HepG2 (cell line): Measurements from ENCODE around the gene FNDC3B. TPM values are rescaled to one million over a fixed set of nuclear protein-coding genes. Genes with fewer than 3 reads are reported as not detected.

Source experiments
- PHF5A ChIP-seq: IDR thresholded peaks from one replicate; pipeline ENCODE4 v1.6.1; 2018; ENCODE audit warnings: low read depth, missing genetic modification reagents; ENCODE audit not compliant: unreplicated experiment
- RAD21 ChIP-seq: fragments of 450-650 bp; formaldehyde crosslinking; IDR thresholded peaks from 2 replicates; pipeline ENCODE4 v1.5.0; 2020; ENCODE audit warnings: mild to moderate bottlenecking
- SNAI1 ChIP-seq: sonication (generic); formaldehyde crosslinking; IDR thresholded peaks from 2 replicates; pipeline ENCODE4 v1.5.0; 2020; ENCODE audit warnings: mild to moderate bottlenecking, missing genetic modification reagents, borderline replicate concordance
- ZFP90 ChIP-seq: sonication (generic); formaldehyde crosslinking; IDR thresholded peaks from 2 replicates; pipeline ENCODE4 v1.8.0; 2022; ENCODE audit warnings: missing genetic modification reagents, mild to moderate bottlenecking, inconsistent platforms, borderline replicate concordance
- ZNF260 ChIP-seq: sonication (generic); formaldehyde crosslinking; IDR thresholded peaks from 2 replicates; pipeline ENCODE4 v1.4.0; 2020; ENCODE audit warnings: missing genetic modification reagents, low read depth, mild to moderate bottlenecking, borderline replicate concordance
- ZNF350 ChIP-seq: sonication (generic); formaldehyde crosslinking; IDR thresholded peaks from 2 replicates; pipeline ENCODE4 v1.4.0; 2020; ENCODE audit warnings: mild to moderate bottlenecking, low read depth, missing genetic modification reagents, borderline replicate concordance
- polyA plus RNA-seq, 8 experiments: library from polyadenylated mRNA; depleted of rRNA in 3 of 8; stranded (reverse) in 7 of 8; unstranded in 1 of 8; fragments of >200 nt; fragmentation: Illumina TruSeq in 4 of 8; extraction: Trizol in 4 of 8; gene quantifications; 2 replicates each; pipeline versions ENCODE4 v1.2.1 to v1.2.3, GENCODE V29; 2011 to 2016; ENCODE audit warnings: low read depth in 4 of 8, missing spikeins in 1 of 8, mixed read lengths in 1 of 8; ENCODE audit not compliant: insufficient read depth in 1 of 8
- total RNA-seq, 5 experiments: library from RNA; depleted of rRNA; stranded (reverse); fragments of >200 nt; fragmentation: Illumina TruSeq; extraction: Trizol; gene quantifications; 2 replicates each; pipeline ENCODE4 v1.2.3, GENCODE V29; 2016; ENCODE audit warnings: low read depth in 1 of 5
- TF ChIP-seq, protein P1 (sequence below): sonication (generic); formaldehyde crosslinking; IDR thresholded peaks from 2 replicates; pipeline ENCODE4 v1.4.0; 2020; ENCODE audit warnings: missing genetic modification reagents, borderline replicate concordance
- TF ChIP-seq, protein P2 (sequence below): sonication (generic); formaldehyde crosslinking; IDR thresholded peaks from 2 replicates; pipeline ENCODE4 v1.4.0; 2020; ENCODE audit warnings: missing genetic modification reagents
- TF ChIP-seq, protein P3 (sequence below): sonication (generic); formaldehyde crosslinking; IDR thresholded peaks from 2 replicates; pipeline ENCODE4 v1.4.0; 2020; ENCODE audit warnings: missing genetic modification reagents, borderline replicate concordance
- TF ChIP-seq, protein P4 (sequence below): sonication (generic); formaldehyde crosslinking; IDR thresholded peaks from 2 replicates; pipeline ENCODE4 v1.4.0; 2020; ENCODE audit warnings: mild to moderate bottlenecking, missing genetic modification reagents, borderline replicate concordance

Gene FNDC3B
- total and polyA plus RNA-seq, 2 of the 13 experiments (the other 11 are each of a cell fraction or from before 2014, with no cell fraction given) = 74.8 to 103 TPM

DNA sequence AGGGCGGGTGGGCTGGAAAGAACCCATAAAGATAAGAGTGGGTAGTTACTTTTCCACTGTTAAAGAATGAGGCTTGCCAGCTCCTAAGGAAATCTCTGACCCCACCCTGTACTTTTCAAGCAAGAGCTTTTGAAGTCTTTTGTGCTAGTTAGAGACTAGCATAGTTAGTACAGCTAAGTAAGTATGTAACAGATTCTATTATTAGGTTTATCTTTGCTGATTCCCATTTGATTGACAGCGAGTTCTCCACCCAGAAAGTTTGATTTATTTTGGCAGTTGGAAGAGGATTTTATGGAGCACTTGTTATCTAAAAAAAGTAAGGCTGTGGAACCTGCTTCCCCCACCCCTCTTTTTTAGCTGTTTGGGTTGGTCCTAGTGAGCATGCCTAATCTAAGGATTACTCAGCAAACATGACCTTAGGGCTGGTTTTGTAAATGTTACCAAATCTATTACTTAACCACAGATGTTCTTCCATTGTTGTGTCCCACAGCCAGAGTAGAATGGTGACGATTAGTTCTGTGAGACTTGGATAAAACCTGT lies 57.6 kb downstream of the FNDC3B start (continued):
- TF ChIP-seq, protein P1, sequence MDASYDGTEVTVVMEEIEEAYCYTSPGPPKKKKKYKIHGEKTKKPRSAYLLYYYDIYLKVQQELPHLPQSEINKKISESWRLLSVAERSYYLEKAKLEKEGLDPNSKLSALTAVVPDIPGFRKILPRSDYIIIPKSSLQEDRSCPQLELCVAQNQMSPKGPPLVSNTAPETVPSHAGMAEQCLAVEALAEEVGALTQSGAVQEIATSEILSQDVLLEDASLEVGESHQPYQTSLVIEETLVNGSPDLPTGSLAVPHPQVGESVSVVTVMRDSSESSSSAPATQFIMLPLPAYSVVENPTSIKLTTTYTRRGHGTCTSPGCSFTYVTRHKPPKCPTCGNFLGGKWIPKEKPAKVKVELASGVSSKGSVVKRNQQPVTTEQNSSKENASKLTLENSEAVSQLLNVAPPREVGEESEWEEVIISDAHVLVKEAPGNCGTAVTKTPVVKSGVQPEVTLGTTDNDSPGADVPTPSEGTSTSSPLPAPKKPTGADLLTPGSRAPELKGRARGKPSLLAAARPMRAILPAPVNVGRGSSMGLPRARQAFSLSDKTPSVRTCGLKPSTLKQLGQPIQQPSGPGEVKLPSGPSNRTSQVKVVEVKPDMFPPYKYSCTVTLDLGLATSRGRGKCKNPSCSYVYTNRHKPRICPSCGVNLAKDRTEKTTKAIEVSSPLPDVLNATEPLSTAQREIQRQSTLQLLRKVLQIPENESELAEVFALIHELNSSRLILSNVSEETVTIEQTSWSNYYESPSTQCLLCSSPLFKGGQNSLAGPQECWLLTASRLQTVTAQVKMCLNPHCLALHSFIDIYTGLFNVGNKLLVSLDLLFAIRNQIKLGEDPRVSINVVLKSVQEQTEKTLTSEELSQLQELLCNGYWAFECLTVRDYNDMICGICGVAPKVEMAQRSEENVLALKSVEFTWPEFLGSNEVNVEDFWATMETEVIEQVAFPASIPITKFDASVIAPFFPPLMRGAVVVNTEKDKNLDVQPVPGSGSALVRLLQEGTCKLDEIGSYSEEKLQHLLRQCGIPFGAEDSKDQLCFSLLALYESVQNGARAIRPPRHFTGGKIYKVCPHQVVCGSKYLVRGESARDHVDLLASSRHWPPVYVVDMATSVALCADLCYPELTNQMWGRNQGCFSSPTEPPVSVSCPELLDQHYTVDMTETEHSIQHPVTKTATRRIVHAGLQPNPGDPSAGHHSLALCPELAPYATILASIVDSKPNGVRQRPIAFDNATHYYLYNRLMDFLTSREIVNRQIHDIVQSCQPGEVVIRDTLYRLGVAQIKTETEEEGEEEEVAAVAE (CRISPR knock-in tag) = peak; percentile 47; the same call in 1 of the 2 replicates
- TF ChIP-seq, protein P2, sequence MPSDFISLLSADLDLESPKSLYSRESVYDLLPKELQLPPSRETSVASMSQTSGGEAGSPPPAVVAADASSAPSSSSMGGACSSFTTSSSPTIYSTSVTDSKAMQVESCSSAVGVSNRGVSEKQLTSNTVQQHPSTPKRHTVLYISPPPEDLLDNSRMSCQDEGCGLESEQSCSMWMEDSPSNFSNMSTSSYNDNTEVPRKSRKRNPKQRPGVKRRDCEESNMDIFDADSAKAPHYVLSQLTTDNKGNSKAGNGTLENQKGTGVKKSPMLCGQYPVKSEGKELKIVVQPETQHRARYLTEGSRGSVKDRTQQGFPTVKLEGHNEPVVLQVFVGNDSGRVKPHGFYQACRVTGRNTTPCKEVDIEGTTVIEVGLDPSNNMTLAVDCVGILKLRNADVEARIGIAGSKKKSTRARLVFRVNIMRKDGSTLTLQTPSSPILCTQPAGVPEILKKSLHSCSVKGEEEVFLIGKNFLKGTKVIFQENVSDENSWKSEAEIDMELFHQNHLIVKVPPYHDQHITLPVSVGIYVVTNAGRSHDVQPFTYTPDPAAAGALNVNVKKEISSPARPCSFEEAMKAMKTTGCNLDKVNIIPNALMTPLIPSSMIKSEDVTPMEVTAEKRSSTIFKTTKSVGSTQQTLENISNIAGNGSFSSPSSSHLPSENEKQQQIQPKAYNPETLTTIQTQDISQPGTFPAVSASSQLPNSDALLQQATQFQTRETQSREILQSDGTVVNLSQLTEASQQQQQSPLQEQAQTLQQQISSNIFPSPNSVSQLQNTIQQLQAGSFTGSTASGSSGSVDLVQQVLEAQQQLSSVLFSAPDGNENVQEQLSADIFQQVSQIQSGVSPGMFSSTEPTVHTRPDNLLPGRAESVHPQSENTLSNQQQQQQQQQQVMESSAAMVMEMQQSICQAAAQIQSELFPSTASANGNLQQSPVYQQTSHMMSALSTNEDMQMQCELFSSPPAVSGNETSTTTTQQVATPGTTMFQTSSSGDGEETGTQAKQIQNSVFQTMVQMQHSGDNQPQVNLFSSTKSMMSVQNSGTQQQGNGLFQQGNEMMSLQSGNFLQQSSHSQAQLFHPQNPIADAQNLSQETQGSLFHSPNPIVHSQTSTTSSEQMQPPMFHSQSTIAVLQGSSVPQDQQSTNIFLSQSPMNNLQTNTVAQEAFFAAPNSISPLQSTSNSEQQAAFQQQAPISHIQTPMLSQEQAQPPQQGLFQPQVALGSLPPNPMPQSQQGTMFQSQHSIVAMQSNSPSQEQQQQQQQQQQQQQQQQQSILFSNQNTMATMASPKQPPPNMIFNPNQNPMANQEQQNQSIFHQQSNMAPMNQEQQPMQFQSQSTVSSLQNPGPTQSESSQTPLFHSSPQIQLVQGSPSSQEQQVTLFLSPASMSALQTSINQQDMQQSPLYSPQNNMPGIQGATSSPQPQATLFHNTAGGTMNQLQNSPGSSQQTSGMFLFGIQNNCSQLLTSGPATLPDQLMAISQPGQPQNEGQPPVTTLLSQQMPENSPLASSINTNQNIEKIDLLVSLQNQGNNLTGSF = no peak
- TF ChIP-seq ZNF350 (CRISPR knock-in tag) = no peak
- TF ChIP-seq ZFP90 (CRISPR knock-in tag) = no peak
- TF ChIP-seq RAD21 = 0 out of 2 replicates have a peak, but pooled peaks have one; percentile 19
- no peak for TF ChIP-seq ZNF260 (CRISPR knock-in tag)
- no peak for TF ChIP-seq SNAI1
- TF ChIP-seq PHF5A = no peak
- TF ChIP-seq, protein P3, sequence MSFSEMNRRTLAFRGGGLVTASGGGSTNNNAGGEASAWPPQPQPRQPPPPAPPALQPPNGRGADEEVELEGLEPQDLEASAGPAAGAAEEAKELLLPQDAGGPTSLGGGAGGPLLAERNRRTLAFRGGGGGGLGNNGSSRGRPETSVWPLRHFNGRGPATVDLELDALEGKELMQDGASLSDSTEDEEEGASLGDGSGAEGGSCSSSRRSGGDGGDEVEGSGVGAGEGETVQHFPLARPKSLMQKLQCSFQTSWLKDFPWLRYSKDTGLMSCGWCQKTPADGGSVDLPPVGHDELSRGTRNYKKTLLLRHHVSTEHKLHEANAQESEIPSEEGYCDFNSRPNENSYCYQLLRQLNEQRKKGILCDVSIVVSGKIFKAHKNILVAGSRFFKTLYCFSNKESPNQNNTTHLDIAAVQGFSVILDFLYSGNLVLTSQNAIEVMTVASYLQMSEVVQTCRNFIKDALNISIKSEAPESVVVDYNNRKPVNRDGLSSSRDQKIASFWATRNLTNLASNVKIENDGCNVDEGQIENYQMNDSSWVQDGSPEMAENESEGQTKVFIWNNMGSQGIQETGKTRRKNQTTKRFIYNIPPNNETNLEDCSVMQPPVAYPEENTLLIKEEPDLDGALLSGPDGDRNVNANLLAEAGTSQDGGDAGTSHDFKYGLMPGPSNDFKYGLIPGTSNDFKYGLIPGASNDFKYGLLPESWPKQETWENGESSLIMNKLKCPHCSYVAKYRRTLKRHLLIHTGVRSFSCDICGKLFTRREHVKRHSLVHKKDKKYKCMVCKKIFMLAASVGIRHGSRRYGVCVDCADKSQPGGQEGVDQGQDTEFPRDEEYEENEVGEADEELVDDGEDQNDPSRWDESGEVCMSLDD (CRISPR knock-in tag) = no peak
- TF ChIP-seq, protein P4, sequence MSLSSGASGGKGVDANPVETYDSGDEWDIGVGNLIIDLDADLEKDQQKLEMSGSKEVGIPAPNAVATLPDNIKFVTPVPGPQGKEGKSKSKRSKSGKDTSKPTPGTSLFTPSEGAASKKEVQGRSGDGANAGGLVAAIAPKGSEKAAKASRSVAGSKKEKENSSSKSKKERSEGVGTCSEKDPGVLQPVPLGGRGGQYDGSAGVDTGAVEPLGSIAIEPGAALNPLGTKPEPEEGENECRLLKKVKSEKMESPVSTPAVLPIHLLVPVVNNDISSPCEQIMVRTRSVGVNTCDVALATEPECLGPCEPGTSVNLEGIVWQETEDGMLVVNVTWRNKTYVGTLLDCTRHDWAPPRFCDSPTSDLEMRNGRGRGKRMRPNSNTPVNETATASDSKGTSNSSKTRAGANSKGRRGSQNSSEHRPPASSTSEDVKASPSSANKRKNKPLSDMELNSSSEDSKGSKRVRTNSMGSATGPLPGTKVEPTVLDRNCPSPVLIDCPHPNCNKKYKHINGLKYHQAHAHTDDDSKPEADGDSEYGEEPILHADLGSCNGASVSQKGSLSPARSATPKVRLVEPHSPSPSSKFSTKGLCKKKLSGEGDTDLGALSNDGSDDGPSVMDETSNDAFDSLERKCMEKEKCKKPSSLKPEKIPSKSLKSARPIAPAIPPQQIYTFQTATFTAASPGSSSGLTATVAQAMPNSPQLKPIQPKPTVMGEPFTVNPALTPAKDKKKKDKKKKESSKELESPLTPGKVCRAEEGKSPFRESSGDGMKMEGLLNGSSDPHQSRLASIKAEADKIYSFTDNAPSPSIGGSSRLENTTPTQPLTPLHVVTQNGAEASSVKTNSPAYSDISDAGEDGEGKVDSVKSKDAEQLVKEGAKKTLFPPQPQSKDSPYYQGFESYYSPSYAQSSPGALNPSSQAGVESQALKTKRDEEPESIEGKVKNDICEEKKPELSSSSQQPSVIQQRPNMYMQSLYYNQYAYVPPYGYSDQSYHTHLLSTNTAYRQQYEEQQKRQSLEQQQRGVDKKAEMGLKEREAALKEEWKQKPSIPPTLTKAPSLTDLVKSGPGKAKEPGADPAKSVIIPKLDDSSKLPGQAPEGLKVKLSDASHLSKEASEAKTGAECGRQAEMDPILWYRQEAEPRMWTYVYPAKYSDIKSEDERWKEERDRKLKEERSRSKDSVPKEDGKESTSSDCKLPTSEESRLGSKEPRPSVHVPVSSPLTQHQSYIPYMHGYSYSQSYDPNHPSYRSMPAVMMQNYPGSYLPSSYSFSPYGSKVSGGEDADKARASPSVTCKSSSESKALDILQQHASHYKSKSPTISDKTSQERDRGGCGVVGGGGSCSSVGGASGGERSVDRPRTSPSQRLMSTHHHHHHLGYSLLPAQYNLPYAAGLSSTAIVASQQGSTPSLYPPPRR (CRISPR knock-in tag) = peak; percentile 85
